22Rv1 (cell line): ENCODE data around the gene OCRL.

ENCODE experiments used
- H3K27ac ChIP-seq: fragments of 450-650 bp; 2 replicates; pipeline ENCODE4 v1.5.1; 2017
- CTCF ChIP-seq: fragments of 450-650 bp; IDR thresholded peaks from 2 replicates; pipeline ENCODE4 v1.5.1; 2017; ENCODE audit warnings: mild to moderate bottlenecking
- ZFX ChIP-seq: fragments of 450-650 bp; IDR thresholded peaks from 2 replicates; pipeline ENCODE4 v1.6.1; 2017; ENCODE audit warnings: antibody characterized with exemption, borderline replicate concordance

The OCRL gene

GRCh38 chrX:129524250-129524850 lies 15.7 kb upstream of the OCRL start:
- no peak for TF ChIP-seq ZFX
- TF ChIP-seq CTCF, result no peak
- peak overlapping the region; percentile 83 for H3K27ac ChIP-seq

GRCh38 chrX:129525162-129525561 lies 14.9 kb upstream of the OCRL start:
- peak overlapping the region; percentile 83 for H3K27ac ChIP-seq

GRCh38 chrX:129525896-129526295 lies 14.2 kb upstream of the OCRL start:
- H3K27ac ChIP-seq, result peak overlapping the region; percentile 83
- TF ChIP-seq ZFX (no peak), CTCF (no peak)

More at GRCh38 chrX:129525162-129525561, 14.9 kb upstream of the OCRL start:
- no peak for TF ChIP-seq ZFX
- TF ChIP-seq CTCF, result no peak

- TF ChIP-seq ZFX (no peak), CTCF (no peak)
- no peak overlapping the region for H3K27ac ChIP-seq
These were observed 10.3 kb upstream of the OCRL start for GRCh38 chrX:129529685-129530281.

- no peak for TF ChIP-seq ZFX
- TF ChIP-seq CTCF, result no peak
- H3K27ac ChIP-seq, result no peak overlapping the region
These were observed 9.6 kb upstream of the OCRL start for GRCh38 chrX:129530410-129530809.

- TF ChIP-seq CTCF (no peak), ZFX (no peak)
- no peak overlapping the region for H3K27ac ChIP-seq
These were observed 8.9 kb upstream of the OCRL start for GRCh38 chrX:129531132-129531531.

GRCh38 chrX:129534816-129535578 lies 5.1 kb upstream of the OCRL start:
- no peak for TF ChIP-seq CTCF
- no peak overlapping the region for H3K27ac ChIP-seq
